ENCODE measurements around the gene ETV6.

ETV6 gene

DNA sequence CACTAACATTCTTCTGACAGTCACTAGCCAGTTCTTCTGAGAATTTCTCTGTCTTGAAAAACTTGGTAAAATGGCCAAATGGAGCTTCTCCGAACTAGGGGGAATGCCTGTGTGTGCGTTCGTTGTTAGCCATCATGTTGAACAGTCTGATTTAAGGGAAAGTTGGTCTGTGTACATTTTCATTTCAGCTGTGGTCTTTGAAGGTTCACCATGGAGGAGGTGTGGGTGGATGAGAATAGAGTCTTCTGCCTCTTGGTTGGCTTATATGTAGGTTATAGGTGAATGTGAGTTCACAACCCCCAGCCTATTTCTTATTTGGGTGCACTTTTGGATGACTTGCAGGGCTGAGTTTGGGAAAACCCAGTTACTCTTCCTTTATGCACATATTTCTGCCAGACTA lies 12.9 kb downstream of the ETV6 start:
- no peak for TF ChIP-seq FOXP2 (optimal IDR thresholded peaks at IDR 0.05; ENCODE audit: borderline replicate concordance, extremely low read depth, extremely low read length, insufficient read depth)
- no peak for TF ChIP-seq POLR2AphosphoS5 (IDR thresholded peaks at IDR 0.05; ENCODE audit: low read depth, low read length)
- TF ChIP-seq, protein P1, sequence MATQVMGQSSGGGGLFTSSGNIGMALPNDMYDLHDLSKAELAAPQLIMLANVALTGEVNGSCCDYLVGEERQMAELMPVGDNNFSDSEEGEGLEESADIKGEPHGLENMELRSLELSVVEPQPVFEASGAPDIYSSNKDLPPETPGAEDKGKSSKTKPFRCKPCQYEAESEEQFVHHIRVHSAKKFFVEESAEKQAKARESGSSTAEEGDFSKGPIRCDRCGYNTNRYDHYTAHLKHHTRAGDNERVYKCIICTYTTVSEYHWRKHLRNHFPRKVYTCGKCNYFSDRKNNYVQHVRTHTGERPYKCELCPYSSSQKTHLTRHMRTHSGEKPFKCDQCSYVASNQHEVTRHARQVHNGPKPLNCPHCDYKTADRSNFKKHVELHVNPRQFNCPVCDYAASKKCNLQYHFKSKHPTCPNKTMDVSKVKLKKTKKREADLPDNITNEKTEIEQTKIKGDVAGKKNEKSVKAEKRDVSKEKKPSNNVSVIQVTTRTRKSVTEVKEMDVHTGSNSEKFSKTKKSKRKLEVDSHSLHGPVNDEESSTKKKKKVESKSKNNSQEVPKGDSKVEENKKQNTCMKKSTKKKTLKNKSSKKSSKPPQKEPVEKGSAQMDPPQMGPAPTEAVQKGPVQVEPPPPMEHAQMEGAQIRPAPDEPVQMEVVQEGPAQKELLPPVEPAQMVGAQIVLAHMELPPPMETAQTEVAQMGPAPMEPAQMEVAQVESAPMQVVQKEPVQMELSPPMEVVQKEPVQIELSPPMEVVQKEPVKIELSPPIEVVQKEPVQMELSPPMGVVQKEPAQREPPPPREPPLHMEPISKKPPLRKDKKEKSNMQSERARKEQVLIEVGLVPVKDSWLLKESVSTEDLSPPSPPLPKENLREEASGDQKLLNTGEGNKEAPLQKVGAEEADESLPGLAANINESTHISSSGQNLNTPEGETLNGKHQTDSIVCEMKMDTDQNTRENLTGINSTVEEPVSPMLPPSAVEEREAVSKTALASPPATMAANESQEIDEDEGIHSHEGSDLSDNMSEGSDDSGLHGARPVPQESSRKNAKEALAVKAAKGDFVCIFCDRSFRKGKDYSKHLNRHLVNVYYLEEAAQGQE (IDR thresholded peaks at IDR 0.05; ENCODE audit: insufficient read depth in 1 of 2, low read depth in 2 of 2, low read length in 2 of 2) = no peak
- no peak for TF ChIP-seq TAF1 (IDR thresholded peaks at IDR 0.05; ENCODE audit: borderline replicate concordance, insufficient read depth, low read length)
- no peak for TF ChIP-seq SIN3A (IDR thresholded peaks at IDR 0.05; ENCODE audit: borderline replicate concordance, insufficient read depth, low read length)

DNA sequence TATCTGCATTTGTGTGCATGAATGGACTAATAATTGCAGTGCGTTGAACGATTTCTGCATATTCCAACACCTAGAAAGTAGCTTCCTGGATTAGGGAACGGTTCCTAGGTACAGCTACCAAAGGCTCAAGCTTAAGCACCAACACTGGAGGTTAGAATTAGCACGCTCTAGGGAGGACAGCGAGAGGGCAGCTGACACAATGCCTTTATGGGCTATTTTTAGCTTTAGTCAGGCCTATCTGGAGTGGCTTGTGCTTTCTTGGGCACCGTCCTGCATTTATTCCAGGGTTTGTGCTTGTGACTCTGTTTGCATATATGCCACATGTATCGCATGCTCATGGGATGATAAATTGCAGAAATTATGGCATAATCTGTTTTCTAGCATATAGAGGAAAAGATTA lies 13.7 kb downstream of the ETV6 start:
- no peak for TF ChIP-seq FOXP2 (optimal IDR thresholded peaks at IDR 0.05; ENCODE audit: borderline replicate concordance, extremely low read depth, extremely low read length, insufficient read depth)
- TF ChIP-seq SIN3A (IDR thresholded peaks at IDR 0.05; ENCODE audit: borderline replicate concordance, insufficient read depth, low read length) = no peak
- TF ChIP-seq, protein P1 (IDR thresholded peaks at IDR 0.05; ENCODE audit: insufficient read depth in 1 of 2, low read depth in 2 of 2, low read length in 2 of 2) = no peak

DNA sequence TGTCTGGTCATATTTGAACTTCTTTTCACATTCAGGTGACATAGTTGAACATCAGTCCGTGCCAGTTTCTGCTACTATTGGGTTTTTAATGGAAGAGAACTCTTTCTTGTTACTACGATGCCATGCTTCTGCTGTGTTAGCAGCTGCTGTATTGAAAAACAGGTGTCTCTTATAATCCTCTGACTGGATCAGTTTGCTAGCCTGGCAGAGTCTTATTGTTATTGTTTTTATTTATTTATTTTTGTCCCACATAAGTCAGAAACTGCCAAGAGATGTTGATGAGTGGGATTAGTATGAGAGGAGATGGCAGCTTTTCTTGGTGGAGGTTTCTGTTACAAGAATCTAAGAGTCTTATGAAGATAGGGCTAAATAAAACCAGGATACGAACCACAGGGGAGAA lies 14.6 kb downstream of the ETV6 start:
- TF ChIP-seq TAF1 (IDR thresholded peaks at IDR 0.05; ENCODE audit: borderline replicate concordance, insufficient read depth, low read length) (no peak), SIN3A (IDR thresholded peaks at IDR 0.05; ENCODE audit: borderline replicate concordance, insufficient read depth, low read length) (no peak), FOXP2 (optimal IDR thresholded peaks at IDR 0.05; ENCODE audit: borderline replicate concordance, extremely low read depth, extremely low read length, insufficient read depth) (no peak), POLR2AphosphoS5 (IDR thresholded peaks at IDR 0.05; ENCODE audit: low read depth, low read length) (no peak)
- TF ChIP-seq, protein P1 (IDR thresholded peaks at IDR 0.05; ENCODE audit: insufficient read depth in 1 of 2, low read depth in 2 of 2, low read length in 2 of 2) = no peak

DNA sequence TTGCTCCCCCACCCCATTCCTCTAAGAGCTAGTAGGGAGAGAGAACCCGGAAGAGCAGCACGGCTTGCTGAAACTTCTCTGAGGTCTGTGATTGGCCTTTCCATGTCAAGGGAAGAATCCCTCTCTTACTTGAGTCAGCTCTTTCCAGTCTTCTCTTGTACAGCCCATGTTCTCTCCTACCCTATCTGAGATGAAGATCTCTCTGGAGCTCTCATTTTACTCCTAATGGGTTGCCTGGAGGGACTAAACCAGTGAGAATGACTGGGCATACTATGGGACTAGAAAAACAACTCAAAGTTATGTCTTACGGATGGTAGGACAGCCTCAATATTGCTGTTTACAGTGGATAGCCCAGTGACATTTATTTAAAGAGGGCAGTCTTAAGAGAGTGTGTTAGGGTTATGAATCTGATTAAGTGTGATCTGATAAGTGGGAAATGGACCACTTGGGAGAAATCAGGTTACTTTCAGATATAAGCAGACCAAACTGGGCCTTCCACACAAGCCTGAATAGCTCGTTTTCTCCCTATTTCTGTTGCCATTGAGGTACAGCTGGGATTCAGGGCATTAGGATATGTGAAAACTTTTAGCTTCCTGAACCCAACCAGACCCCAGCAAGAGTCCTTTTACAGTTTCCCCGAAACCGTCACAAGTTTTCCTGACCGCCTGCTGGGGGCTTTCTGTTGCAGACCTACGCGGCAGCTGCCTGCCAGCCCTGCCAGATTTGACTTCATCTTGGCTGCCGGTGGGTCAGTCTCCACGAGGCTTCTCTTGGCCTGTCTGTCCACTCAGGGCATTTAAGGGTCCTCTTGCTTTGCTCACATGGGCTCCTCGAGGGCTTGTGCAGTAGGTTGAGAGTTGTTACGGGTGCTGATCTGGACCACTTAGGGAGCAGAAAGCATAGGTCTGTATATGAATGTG lies 16.9 kb downstream of the ETV6 start:
- TF ChIP-seq, protein P1 (IDR thresholded peaks at IDR 0.05; ENCODE audit: insufficient read depth in 1 of 2, low read depth in 2 of 2, low read length in 2 of 2) = no peak
- TF ChIP-seq TAF1 (IDR thresholded peaks at IDR 0.05; ENCODE audit: borderline replicate concordance, insufficient read depth, low read length) = no peak
- TF ChIP-seq FOXP2 (optimal IDR thresholded peaks at IDR 0.05; ENCODE audit: borderline replicate concordance, extremely low read depth, extremely low read length, insufficient read depth) = no peak
- TF ChIP-seq POLR2AphosphoS5 (IDR thresholded peaks at IDR 0.05; ENCODE audit: low read depth, low read length) = no peak
- no peak for TF ChIP-seq SIN3A (IDR thresholded peaks at IDR 0.05; ENCODE audit: borderline replicate concordance, insufficient read depth, low read length)
